Testis (tissue), 2 donors: ENCODE measurements around the gene FGGY.

Experiments
- POLR2A ChIP-seq: fragments of 450-650 bp; IDR thresholded peaks from one replicate; pipeline ENCODE4 v1.6.1; 2017; ENCODE audit warnings: antibody characterized with exemption, mild to moderate bottlenecking, moderate library complexity
- TF ChIP-seq, protein P1 (sequence below), 3 experiments: fragments of 450-650 bp in 2 of 3; fragments of 200-600 bp in 1 of 3; sonication (generic) in 1 of 3; IDR thresholded peaks; one replicate each; pipeline ENCODE4 v1.5.1; 2016 to 2019; ENCODE audit warnings: antibody characterized with exemption in 3 of 3, mild to moderate bottlenecking in 2 of 3, moderate library complexity in 1 of 3

DNA sequence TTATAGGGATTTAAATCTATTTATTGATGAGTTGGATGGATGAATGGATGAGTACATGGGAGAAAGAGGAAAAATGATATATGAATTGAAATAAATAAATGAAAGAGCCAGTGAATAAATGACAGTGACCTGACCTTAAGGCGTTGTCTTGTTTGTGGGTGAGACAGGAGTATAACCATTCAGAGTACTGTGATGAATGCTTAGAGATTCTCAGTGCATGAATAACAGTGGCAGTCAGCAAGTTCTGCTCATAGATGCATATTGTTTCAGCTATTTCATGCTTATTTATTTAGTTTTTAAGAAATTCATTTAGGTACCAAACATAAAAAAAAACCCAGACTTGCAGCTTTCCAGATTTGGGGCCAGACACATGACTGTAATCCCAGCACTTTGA, 116.4 kb downstream of the FGGY start:
- TF ChIP-seq, protein P1, sequence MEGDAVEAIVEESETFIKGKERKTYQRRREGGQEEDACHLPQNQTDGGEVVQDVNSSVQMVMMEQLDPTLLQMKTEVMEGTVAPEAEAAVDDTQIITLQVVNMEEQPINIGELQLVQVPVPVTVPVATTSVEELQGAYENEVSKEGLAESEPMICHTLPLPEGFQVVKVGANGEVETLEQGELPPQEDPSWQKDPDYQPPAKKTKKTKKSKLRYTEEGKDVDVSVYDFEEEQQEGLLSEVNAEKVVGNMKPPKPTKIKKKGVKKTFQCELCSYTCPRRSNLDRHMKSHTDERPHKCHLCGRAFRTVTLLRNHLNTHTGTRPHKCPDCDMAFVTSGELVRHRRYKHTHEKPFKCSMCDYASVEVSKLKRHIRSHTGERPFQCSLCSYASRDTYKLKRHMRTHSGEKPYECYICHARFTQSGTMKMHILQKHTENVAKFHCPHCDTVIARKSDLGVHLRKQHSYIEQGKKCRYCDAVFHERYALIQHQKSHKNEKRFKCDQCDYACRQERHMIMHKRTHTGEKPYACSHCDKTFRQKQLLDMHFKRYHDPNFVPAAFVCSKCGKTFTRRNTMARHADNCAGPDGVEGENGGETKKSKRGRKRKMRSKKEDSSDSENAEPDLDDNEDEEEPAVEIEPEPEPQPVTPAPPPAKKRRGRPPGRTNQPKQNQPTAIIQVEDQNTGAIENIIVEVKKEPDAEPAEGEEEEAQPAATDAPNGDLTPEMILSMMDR (IDR thresholded peaks at IDR 0.05) = no peak
- no peak for TF ChIP-seq POLR2A
